Mucosa of descending colon (tissue), 3 donors: ENCODE results near the gene COL4A5. TPM values are rescaled to one million over a fixed set of nuclear protein-coding genes. Genes with fewer than 3 reads are reported as not detected.

Source experiments
- ATAC-seq: fragments of 200-7000 bp; cut with Tn5 transposase; one replicate; pipeline ENCODE4 v1.9.1; 2020; ENCODE audit warnings: mild to moderate bottlenecking, moderate library complexity
- DNase-seq, 3 donors: peaks; one replicate each; pipeline ENCODE4 v3.0.0-alpha.2; 2020
- H3K36me3 ChIP-seq: fragments of 200-600 bp; one replicate; pipeline ENCODE4 v1.8.0; 2021; ENCODE audit warnings: low read depth, mild to moderate bottlenecking
- H3K4me1 ChIP-seq: fragments of 200-600 bp; one replicate; pipeline ENCODE4 v1.8.0; 2021; ENCODE audit warnings: low read depth, mild to moderate bottlenecking
- H3K4me3 ChIP-seq: fragments of 200-600 bp; one replicate; pipeline ENCODE4 v1.8.0; 2021; ENCODE audit warnings: mild to moderate bottlenecking
- H3K9me3 ChIP-seq: fragments of 200-600 bp; one replicate; pipeline ENCODE4 v1.8.0; 2021; ENCODE audit warnings: mild to moderate bottlenecking
- intact Hi-C, 2 donors: fragments of 100-400 bp; cut with DNase I in 1 of 2; cut with micrococcal nuclease in 1 of 2; formaldehyde crosslinking; loops; one replicate each; pipeline versions ENCODE4 v1.11.0 to v1.11.1; 2022; cut with DNase I, micrococcal nuclease
- total RNA-seq, 3 donors: library from RNA; stranded (reverse); fragmentation: NEBNext Ultra II Directional in 2 of 3; extraction: Animal tissue kit (Norgen Biotek cat#: 25700) in 2 of 3; gene quantifications; one replicate each; pipeline versions ENCODE4 v1.2.1 to v1.2.4, GENCODE V29; 2021 to 2023
- TF ChIP-seq, protein P1 (sequence below): fragments of 200-600 bp; IDR thresholded peaks from one replicate; pipeline ENCODE4 v1.8.0; 2022; ENCODE audit warnings: antibody characterized with exemption, mild to moderate bottlenecking
- donor health status: DM: no; HTN: no; CAD: no; lungs with moderate emphysema.
- donor health status: DM: no; HTN: no; CAD: no.
- donor health status: DM: no; HTN: yes; CAD: no.

COL4A5 gene
- total RNA-seq, 3 donors from 2014 or later, result 5.0 to 6.2 (median 5.6) TPM

DNA sequence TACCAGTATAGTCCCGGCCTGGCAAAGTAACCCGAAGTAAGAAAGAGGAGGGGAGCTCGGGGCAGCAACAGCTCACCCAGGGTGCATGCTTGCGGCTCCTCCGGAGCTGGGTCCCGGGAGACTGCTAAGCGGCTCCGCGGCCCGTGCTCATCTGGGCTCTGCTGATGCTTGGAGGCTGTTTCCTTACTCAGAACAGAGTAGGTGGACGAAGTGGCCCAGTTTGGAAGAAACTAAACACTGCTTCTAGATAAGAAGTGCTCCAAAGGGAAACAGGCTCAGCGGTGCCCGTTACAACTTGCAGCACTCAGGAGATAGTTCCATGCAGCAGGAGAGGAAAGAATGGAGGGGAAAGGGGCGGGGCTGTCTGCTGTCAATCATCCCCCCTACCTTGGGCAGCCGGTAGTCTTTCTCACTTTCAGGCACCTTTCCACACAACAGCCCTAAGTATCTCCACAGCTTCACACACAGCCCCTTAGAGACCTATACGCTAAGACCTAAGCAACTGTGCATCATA, 1.5 kb upstream of the COL4A5 start, which contains the start of gene COL4A6:
TSS of gene COL4A6 (minus strand) at position 313 of the 514 bp plus-strand sequence. CDS start at position 87, 226 bp downstream.
- ATAC-seq (no peak), DNase-seq (no peak)
- H3K36me3 ChIP-seq, result no peaks in the 10 kb centered on the region
- H3K4me3 ChIP-seq, result no peak within 1 kb of the TSS
- no peaks in the 10 kb centered on the region for H3K4me1 ChIP-seq
- intact Hi-C loops, result no loop called here
- no peaks in the 10 kb centered on the region for H3K9me3 ChIP-seq
- TF ChIP-seq, protein P1, sequence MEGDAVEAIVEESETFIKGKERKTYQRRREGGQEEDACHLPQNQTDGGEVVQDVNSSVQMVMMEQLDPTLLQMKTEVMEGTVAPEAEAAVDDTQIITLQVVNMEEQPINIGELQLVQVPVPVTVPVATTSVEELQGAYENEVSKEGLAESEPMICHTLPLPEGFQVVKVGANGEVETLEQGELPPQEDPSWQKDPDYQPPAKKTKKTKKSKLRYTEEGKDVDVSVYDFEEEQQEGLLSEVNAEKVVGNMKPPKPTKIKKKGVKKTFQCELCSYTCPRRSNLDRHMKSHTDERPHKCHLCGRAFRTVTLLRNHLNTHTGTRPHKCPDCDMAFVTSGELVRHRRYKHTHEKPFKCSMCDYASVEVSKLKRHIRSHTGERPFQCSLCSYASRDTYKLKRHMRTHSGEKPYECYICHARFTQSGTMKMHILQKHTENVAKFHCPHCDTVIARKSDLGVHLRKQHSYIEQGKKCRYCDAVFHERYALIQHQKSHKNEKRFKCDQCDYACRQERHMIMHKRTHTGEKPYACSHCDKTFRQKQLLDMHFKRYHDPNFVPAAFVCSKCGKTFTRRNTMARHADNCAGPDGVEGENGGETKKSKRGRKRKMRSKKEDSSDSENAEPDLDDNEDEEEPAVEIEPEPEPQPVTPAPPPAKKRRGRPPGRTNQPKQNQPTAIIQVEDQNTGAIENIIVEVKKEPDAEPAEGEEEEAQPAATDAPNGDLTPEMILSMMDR, result no peak

DNA sequence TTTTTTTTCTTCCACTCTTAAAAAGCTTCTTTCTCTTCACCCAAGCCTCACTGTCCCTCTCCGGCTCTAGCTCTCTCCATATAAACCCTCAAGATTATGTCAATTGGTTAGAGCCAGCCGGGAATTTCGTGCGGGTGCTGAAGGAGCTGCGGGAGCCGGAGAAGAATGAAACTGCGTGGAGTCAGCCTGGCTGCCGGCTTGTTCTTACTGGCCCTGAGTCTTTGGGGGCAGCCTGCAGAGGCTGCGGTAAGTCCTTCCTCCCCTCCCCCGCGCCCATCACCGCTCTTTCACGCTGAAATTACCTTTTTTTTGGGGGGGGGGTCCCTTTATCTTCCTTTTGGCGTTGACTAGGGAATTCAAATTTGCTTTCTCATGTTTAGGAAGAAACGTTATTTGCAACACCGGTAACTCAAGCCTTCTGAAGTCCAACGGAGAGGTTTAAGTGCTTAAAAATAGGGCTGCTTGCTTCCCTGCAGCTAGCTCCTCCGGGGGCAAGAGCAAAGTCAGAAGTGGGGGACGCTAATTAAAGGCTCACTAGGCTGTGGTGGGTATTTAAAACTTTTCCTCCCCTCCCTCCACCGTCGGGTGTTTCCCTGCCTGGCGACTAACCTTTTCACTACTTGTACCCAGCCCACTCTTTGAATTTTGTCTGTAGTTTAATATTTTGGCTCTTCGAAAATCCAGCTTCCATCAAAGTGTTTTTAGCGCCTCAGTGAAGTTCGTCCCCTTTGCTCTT, 491 bp downstream of the COL4A5 start:
- no peak for ATAC-seq
- Histone ChIP-seq H3K4me3 (no peak overlapping the region), H3K36me3 (no peaks in the 10 kb centered on the region), H3K9me3 (no peaks in the 10 kb centered on the region), H3K4me1 (no peaks in the 10 kb centered on the region)
- intact Hi-C loops, result no loop called here
- DNase-seq, result no peak
- TF ChIP-seq, protein P1, result no peak

DNA sequence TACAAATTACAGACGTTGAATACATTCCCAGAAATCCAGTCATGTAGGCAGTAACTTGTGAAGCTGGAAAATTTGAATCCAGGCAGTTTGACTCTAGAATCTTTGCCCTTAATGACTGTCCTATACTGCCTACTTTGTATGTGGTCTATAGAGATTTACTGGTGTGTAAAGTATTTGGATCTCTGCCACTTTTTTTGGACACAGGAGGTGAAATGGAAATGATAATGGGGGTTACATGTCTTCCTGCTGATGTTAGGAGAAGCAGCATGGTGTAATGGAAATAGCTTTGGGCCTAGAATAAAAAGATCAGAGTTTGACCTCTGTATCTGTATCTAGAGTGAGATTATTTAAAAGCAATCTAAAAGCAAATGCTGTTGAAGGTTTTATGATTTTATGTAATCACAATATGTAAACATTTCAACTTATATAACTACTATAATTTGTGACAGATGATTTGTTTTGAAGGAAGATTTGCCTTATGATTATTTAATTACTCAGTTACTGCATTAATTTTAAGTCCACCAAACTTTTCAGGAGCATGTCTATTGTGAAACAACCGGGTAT, 3.3 kb downstream of the COL4A5 start:
- TF ChIP-seq, protein P1, result no peak
- H3K9me3 ChIP-seq, result no peaks in the 10 kb centered on the region
- no peak overlapping the region for H3K4me3 ChIP-seq
- intact Hi-C loops, result no loop called here
- H3K4me1 ChIP-seq, result no peaks in the 10 kb centered on the region
- DNase-seq (no peak), ATAC-seq (no peak)
- no peaks in the 10 kb centered on the region for H3K36me3 ChIP-seq

DNA sequence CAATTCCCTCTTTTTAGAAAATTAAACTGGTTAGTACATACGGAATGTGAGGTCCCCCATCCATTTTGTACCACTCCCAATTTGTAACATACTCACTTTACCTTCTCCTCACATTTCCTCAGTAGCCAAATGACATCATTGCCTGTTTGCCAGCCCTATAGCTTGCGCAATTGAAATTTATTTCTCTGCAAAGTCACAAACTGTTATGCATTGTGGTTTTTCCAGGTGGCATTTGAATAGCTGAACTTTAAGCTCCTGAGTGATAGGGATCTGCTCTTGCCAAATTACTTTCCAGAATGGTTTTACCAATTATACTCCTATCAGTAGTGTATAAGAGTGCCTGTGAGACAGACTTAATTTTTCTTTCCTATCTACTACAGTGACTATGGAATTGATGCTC, 7.7 kb downstream of the COL4A5 start:
- H3K4me3 ChIP-seq, result no peak overlapping the region
- H3K9me3 ChIP-seq, result no peaks in the 10 kb centered on the region
- TF ChIP-seq, protein P1, result no peak
- no peaks in the 10 kb centered on the region for H3K4me1 ChIP-seq
- intact Hi-C loops, result no loop called here
- DNase-seq (no peak), ATAC-seq (no peak)
- H3K36me3 ChIP-seq, result no peaks in the 10 kb centered on the region

DNA sequence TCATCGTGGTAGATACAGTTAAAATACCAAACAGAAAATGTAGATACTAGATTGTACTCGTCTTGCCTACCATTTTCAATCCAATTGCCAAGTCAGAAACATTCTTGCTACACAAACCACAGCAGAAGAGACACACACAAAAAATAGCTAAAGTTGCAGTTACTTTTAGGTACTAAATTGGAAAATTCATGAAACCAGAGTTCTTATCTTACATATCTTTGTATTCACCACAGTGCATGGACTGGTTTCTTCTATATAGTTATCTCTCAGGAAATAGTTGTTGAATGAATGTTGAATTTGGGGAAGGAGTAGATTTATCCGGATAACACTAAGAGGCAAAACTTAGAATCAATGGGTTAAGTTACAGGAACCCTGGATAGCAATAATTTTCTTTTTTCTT, 14.2 kb downstream of the COL4A5 start:
- no peaks in the 10 kb centered on the region for H3K4me1 ChIP-seq

More for the DNA sequence above, 14.2 kb downstream of the COL4A5 start:
- ATAC-seq (no peak), DNase-seq (no peak)
- Histone ChIP-seq H3K36me3 (no peaks in the 10 kb centered on the region), H3K9me3 (no peaks in the 10 kb centered on the region), H3K4me3 (no peak overlapping the region)
- TF ChIP-seq, protein P1, result no peak
- intact Hi-C loops, result no loop called here
